Thymus (tissue), 11 donors: Measurements from ENCODE around the gene ITGB8. TPM values are rescaled to one million over a fixed set of nuclear protein-coding genes. Genes with fewer than 3 reads are reported as not detected.

Experiments used
- DNase-seq, 9 donors: peaks; one replicate each; pipeline ENCODE4 v3.0.0-alpha.2; 2013; ENCODE audit warnings: low spot score in 9 of 9, low read depth in 6 of 9, missing footprints in 1 of 9
- H3K27ac ChIP-seq, 2 donors: one replicate each; pipeline ENCODE4 v1.5.1; 2013; ENCODE audit warnings: control low read depth in 1 of 2, low read depth in 1 of 2, low read length in 1 of 2, mild to moderate bottlenecking in 1 of 2, moderate library complexity in 1 of 2
- H3K27me3 ChIP-seq, 2 donors: one replicate each; pipeline ENCODE4 v1.5.1; 2013; ENCODE audit warnings: low read length in 1 of 2; ENCODE audit not compliant: control insufficient read depth in 2 of 2, insufficient read depth in 1 of 2
- H3K36me3 ChIP-seq, 2 donors: one replicate each; pipeline ENCODE4 v1.5.1; 2013; ENCODE audit warnings: low read length in 1 of 2, mild to moderate bottlenecking in 1 of 2, moderate library complexity in 1 of 2; ENCODE audit not compliant: control insufficient read depth in 2 of 2, insufficient read depth in 2 of 2
- H3K4me1 ChIP-seq, 2 donors: one replicate each; pipeline ENCODE4 v1.5.1; 2013; ENCODE audit warnings: low read length in 2 of 2; ENCODE audit not compliant: control insufficient read depth in 2 of 2, insufficient read depth in 2 of 2
- H3K4me3 ChIP-seq, 2 donors: one replicate each; pipeline ENCODE4 v1.5.1; 2013; ENCODE audit warnings: low read length in 2 of 2, control low read depth in 1 of 2, mild to moderate bottlenecking in 1 of 2
- H3K9me3 ChIP-seq, 2 donors: one replicate each; pipeline ENCODE4 v1.5.1; 2013; ENCODE audit warnings: low read length in 1 of 2, mild to moderate bottlenecking in 1 of 2; ENCODE audit not compliant: control insufficient read depth in 2 of 2, insufficient read depth in 1 of 2
- WGBS: extraction: QIAGEN DNeasy Blood & Tissue Kit; methylation state at CpG from one replicate; pipeline ENCODE4 v1.1.7; 2013; 5-methylcytosine and 5-hydroxymethylcytosine counted together
- polyA plus RNA-seq: library from polyadenylated mRNA; stranded (reverse); fragments of 200-250 nt; gene quantifications from one replicate; pipeline ENCODE4 v1.2.3, GENCODE V29; 2013
- total RNA-seq: library from RNA; stranded (reverse); fragments of 120-200 nt; gene quantifications from one replicate; pipeline ENCODE4 v1.2.4, GENCODE V29; 2013
- donor health status: healthy.

ITGB8 gene
- total and polyA plus RNA-seq, 2 donors = 2.3 to 2.6 TPM

- DNase-seq = no peak
- H3K27ac ChIP-seq = no peak overlapping the region
- WGBS = 90% methylated on average over 2 of the region's 2 CpGs
Measured at GRCh38 chr7:20444030-20444800, 113.5 kb downstream of the ITGB8 start.

GRCh38 chr7:20447021-20447650, 116.4 kb downstream of the ITGB8 start:
- Histone ChIP-seq H3K9me3 (no peaks in the 10 kb centered on the region), H3K27me3 (no peaks in the 10 kb centered on the region), H3K4me1 (no peaks in the 10 kb centered on the region), H3K4me3 (no peak overlapping the region), H3K36me3 (no peaks in the 10 kb centered on the region), H3K27ac (no peak overlapping the region)
- WGBS = 48% methylated on average over 2 of the region's 2 CpGs
- no peak for DNase-seq

More at GRCh38 chr7:20444030-20444800, 113.5 kb downstream of the ITGB8 start:
- no peaks in the 10 kb centered on the region for H3K9me3 ChIP-seq
- no peaks in the 10 kb centered on the region for H3K27me3 ChIP-seq
- H3K4me1 ChIP-seq = no peaks in the 10 kb centered on the region
- H3K36me3 ChIP-seq = no peaks in the 10 kb centered on the region
- H3K4me3 ChIP-seq = no peak overlapping the region

GRCh38 chr7:20449176-20449575, 118.5 kb downstream of the ITGB8 start:
- WGBS = 93% methylated on average over 3 of the region's 3 CpGs
- Histone ChIP-seq H3K4me3 (no peak overlapping the region), H3K27me3 (no peaks in the 10 kb centered on the region)

GRCh38 chr7:20450536-20450935, 119.8 kb downstream of the ITGB8 start:
- no peak for DNase-seq
- H3K36me3 ChIP-seq = no peaks in the 10 kb centered on the region
- H3K27ac ChIP-seq = no peak overlapping the region
- H3K27me3 ChIP-seq = no peaks in the 10 kb centered on the region
- no peaks in the 10 kb centered on the region for H3K9me3 ChIP-seq
- H3K4me3 ChIP-seq = no peak overlapping the region
- WGBS = 96% methylated on average over 2 of the region's 2 CpGs
- no peaks in the 10 kb centered on the region for H3K4me1 ChIP-seq

More at GRCh38 chr7:20449176-20449575, 118.5 kb downstream of the ITGB8 start:
- Histone ChIP-seq H3K27ac (no peak overlapping the region), H3K36me3 (no peaks in the 10 kb centered on the region), H3K4me1 (no peaks in the 10 kb centered on the region), H3K9me3 (no peaks in the 10 kb centered on the region)
- DNase-seq = no peak

- H3K27ac ChIP-seq = no peak overlapping the region
- WGBS = 96% methylated on average over 4 of the region's 4 CpGs
- H3K9me3 ChIP-seq = no peaks in the 10 kb centered on the region
- DNase-seq = no peak
- H3K4me3 ChIP-seq = no peak overlapping the region
- no peaks in the 10 kb centered on the region for H3K4me1 ChIP-seq
- no peaks in the 10 kb centered on the region for H3K36me3 ChIP-seq
- no peaks in the 10 kb centered on the region for H3K27me3 ChIP-seq
Measured at GRCh38 chr7:20454202-20454601, 123.5 kb downstream of the ITGB8 start.

- Histone ChIP-seq H3K27ac (no peak overlapping the region), H3K27me3 (no peaks in the 10 kb centered on the region)
Measured at GRCh38 chr7:20456701-20457100, 126.0 kb downstream of the ITGB8 start.

GRCh38 chr7:20458521-20458920, 127.8 kb downstream of the ITGB8 start:
- no peaks in the 10 kb centered on the region for H3K9me3 ChIP-seq
- DNase-seq = no peak
- no peaks in the 10 kb centered on the region for H3K4me1 ChIP-seq
- no peak overlapping the region for H3K4me3 ChIP-seq
- no peak overlapping the region for H3K27ac ChIP-seq
- H3K36me3 ChIP-seq = no peaks in the 10 kb centered on the region
- WGBS = 81% methylated on average over 1 of the region's 1 CpG
- no peaks in the 10 kb centered on the region for H3K27me3 ChIP-seq

More at GRCh38 chr7:20456701-20457100, 126.0 kb downstream of the ITGB8 start:
- H3K9me3 ChIP-seq = no peaks in the 10 kb centered on the region
- no peaks in the 10 kb centered on the region for H3K4me1 ChIP-seq
- no peaks in the 10 kb centered on the region for H3K36me3 ChIP-seq
- no peak overlapping the region for H3K4me3 ChIP-seq
- no peak for DNase-seq

GRCh38 chr7:20459419-20459818, 128.7 kb downstream of the ITGB8 start:
- H3K36me3 ChIP-seq = no peaks in the 10 kb centered on the region
- H3K27ac ChIP-seq = no peak overlapping the region
- H3K4me1 ChIP-seq = no peaks in the 10 kb centered on the region
- DNase-seq = no peak
- H3K9me3 ChIP-seq = no peaks in the 10 kb centered on the region
- H3K27me3 ChIP-seq = no peaks in the 10 kb centered on the region
- H3K4me3 ChIP-seq = no peak overlapping the region
- WGBS = 97% methylated on average over 4 of the region's 4 CpGs

- Histone ChIP-seq H3K4me3 (no peak overlapping the region), H3K36me3 (no peaks in the 10 kb centered on the region), H3K27me3 (no peaks in the 10 kb centered on the region), H3K4me1 (no peaks in the 10 kb centered on the region), H3K9me3 (no peaks in the 10 kb centered on the region), H3K27ac (no peak overlapping the region)
- WGBS = 93% methylated on average over 1 of the region's 1 CpG
- DNase-seq = no peak
Measured at GRCh38 chr7:20464891-20465290, 134.2 kb downstream of the ITGB8 start.
